Activated naive CD4-positive, alpha-beta T cell treated with anti-CD3 and anti-CD28 coated beads, Interleukin-2, amount 10 ng/mL, durations not matched to agents 7 days and 5 days (primary cell): ENCODE measurements around the gene GALNT2.

Experiments used
- CTCF ChIA-PET: fragments of 350-600 bp; sonication (Branson Sonifier 250); formaldehyde crosslinking; loops from one replicate; lab custom pipeline; 2021; ENCODE audit warnings: antibody characterized with exemption; lab: Charles Lee
- DNase-seq: peaks from one replicate; pipeline ENCODE4 v3.0.0-alpha.2; 2020
- H3K27ac Mint-ChIP-seq: one replicate; pipeline ENCODE4 v1.8.0; 2021; ENCODE audit warnings: mild to moderate bottlenecking, moderate library complexity, mixed read lengths
- H3K27me3 Mint-ChIP-seq: one replicate; pipeline ENCODE4 v1.8.0; 2021; ENCODE audit warnings: mild to moderate bottlenecking, mixed read lengths
- H3K36me3 Mint-ChIP-seq: one replicate; pipeline ENCODE4 v1.8.0; 2021; ENCODE audit warnings: mixed read lengths
- H3K4me1 Mint-ChIP-seq: one replicate; pipeline ENCODE4 v1.8.0; 2021; ENCODE audit warnings: mixed read lengths
- H3K4me3 Mint-ChIP-seq: one replicate; pipeline ENCODE4 v1.8.0; 2021; ENCODE audit warnings: mild to moderate bottlenecking, moderate library complexity, mixed read lengths
- H3K9me3 Mint-ChIP-seq: one replicate; pipeline ENCODE4 v1.8.0; 2021; ENCODE audit warnings: mixed read lengths

Gene GALNT2

DNA sequence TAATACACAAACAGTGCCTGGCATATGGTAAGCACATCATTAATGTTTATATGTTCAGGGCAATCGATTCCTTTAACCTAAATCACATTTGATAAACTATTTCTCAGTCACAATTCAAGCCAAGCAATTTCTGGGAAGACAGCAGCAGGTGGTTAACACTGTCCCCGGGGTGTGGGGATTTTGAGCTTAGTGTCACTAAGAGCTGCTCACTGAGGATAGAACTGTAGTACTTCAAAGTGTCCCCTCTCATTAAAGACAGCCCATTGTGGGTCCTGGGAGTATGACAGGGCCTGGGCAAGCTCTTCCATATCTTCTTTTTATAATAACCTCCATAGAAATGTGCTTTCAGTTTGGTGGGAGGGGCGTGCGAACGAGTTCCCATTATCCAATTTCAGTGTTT, 8.4 kb upstream of the GALNT2 start:
- DNase-seq: no peak
- Mint-ChIP-seq H3K27ac (no peak overlapping the region), H3K27me3 (peaks cover 36% of the 10 kb centered on the region), H3K36me3 (peaks cover 2% of the 10 kb centered on the region), H3K4me3 (no peak overlapping the region), H3K4me1 (no peaks in the 10 kb centered on the region), H3K9me3 (peaks cover 9% of the 10 kb centered on the region)
- CTCF ChIA-PET: interaction anchor here (0.8 kb wide), 1 partner anchor 144 kb away, joined by 3 read pairs; no protein-coding TSS in a partner anchor

DNA sequence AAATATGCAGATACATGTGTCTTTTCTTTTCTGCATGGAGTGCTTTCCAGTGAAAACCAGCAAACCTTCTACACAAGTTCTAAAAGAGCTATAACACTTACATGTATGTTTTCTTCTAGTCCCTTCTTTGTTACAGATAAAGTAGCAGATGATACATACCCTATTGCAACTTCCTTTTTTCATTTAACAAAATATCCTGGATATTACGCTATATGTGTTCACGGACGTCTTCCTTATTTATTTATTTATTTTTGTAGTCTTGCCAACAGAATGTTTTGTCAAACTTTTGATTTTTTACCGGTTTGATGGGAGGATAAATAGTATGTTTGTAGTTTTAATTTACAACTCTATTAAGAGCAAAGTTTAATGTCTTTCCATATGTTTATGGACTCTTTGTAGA, 5.2 kb upstream of the GALNT2 start:
- H3K36me3 Mint-ChIP-seq: peaks cover 2% of the 10 kb centered on the region
- peaks cover 8% of the 10 kb centered on the region for H3K4me1 Mint-ChIP-seq
- peaks cover 11% of the 10 kb centered on the region for H3K9me3 Mint-ChIP-seq
- H3K27me3 Mint-ChIP-seq: peaks cover 19% of the 10 kb centered on the region
- no peak for DNase-seq
- no peak overlapping the region for H3K4me3 Mint-ChIP-seq
- H3K27ac Mint-ChIP-seq: no peak overlapping the region
- CTCF ChIA-PET: no interaction called here

DNA sequence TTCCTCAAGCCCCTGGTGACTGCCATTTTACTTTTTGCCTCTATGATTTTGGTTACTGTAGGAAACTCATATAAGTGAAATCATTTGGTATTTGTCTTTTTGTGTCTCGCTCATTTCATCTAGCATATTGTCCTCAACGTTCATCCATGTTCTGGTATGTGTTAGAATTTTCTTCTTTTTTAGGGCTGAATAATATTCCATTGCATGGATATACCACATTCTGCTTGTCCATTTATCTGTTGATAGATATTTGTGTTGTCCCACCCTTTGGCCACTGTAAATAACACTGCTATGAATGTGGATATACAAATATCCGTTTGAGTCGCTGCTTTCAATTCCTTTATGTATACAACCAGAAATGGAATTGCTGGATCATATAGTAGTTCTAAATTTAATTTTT, 4.5 kb upstream of the GALNT2 start:
- peaks cover 11% of the 10 kb centered on the region for H3K9me3 Mint-ChIP-seq
- H3K36me3 Mint-ChIP-seq: peaks cover 2% of the 10 kb centered on the region
- no peak overlapping the region for H3K4me3 Mint-ChIP-seq
- H3K27me3 Mint-ChIP-seq: peaks cover 13% of the 10 kb centered on the region
- no peak for DNase-seq
- peaks cover 8% of the 10 kb centered on the region for H3K4me1 Mint-ChIP-seq
- CTCF ChIA-PET: no interaction called here
- H3K27ac Mint-ChIP-seq: no peak overlapping the region

DNA sequence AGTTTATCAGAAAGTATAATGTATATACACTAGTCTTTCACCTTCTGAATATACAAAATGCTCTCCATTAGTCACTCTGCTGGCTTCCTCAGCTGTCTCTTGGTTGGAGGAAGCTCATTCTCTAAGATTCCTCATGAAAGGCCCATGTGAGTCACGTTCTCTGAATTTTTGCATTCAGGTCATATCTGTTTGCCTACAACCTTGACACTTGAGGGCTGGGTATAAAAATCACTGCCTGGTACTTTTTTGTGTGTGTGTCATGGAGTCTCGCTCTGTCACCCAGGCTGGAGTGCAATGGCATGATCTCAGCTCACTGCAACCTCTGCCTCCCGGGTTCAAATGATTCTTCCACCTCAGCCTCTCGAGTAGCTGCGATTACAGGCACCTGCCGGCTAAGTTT, 2.8 kb upstream of the GALNT2 start:
- no peak for DNase-seq
- Mint-ChIP-seq H3K9me3 (peaks cover 11% of the 10 kb centered on the region), H3K36me3 (peaks cover 2% of the 10 kb centered on the region), H3K4me3 (no peak overlapping the region), H3K27ac (no peak overlapping the region), H3K4me1 (peaks cover 19% of the 10 kb centered on the region), H3K27me3 (peaks cover 13% of the 10 kb centered on the region)
- CTCF ChIA-PET: no interaction called here

DNA sequence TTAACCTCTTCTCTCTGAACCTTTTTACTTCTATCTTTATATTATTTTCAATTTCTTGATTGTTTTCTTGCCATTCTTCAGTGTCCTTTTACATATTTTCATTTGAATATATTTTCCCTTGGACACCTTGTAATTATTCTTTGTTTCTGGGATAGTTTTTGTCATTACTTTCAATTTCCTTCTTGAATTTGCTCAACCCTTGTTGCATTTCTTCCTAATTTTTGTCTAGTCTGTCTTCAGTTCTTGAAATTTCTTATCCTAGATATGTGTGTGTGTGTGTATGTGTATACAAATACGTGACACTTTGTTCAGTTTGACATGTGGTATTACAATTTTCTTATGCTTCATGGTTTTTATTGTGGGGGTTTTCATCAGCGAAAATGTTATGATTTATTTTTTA, 1.9 kb upstream of the GALNT2 start:
- Mint-ChIP-seq H3K4me1 (peaks cover 28% of the 10 kb centered on the region), H3K36me3 (peaks cover 2% of the 10 kb centered on the region), H3K9me3 (peaks cover 11% of the 10 kb centered on the region), H3K27me3 (peaks cover 13% of the 10 kb centered on the region), H3K27ac (no peak overlapping the region), H3K4me3 (peak overlapping the region; percentile 2)
- CTCF ChIA-PET: no interaction called here
- no peak for DNase-seq

DNA sequence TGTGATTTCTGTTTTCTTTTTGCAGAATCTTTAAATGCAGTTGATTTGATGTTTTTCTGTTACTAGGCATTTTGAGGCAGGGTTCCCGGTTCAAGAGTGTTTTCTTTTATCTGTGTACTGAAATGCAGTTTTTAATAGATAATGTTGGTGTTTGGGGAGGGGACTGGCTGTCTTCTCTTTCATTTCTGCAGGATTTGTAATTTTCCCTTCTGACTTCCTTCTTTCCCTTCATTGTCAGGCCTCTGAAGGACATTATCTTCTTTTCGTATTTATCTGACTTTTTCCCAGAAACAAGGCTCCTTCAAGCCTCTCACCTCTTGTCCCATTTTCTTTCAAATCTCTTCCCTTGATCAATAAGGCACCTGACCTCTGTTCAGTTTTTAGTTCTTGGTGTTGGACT, 1.5 kb upstream of the GALNT2 start:
- peaks cover 11% of the 10 kb centered on the region for H3K9me3 Mint-ChIP-seq
- DNase-seq: no peak
- peak overlapping the region; percentile 85 for H3K4me3 Mint-ChIP-seq
- peaks cover 11% of the 10 kb centered on the region for H3K27me3 Mint-ChIP-seq
- H3K36me3 Mint-ChIP-seq: peaks cover 2% of the 10 kb centered on the region
- peaks cover 29% of the 10 kb centered on the region for H3K4me1 Mint-ChIP-seq
- H3K27ac Mint-ChIP-seq: no peak overlapping the region
- CTCF ChIA-PET: no interaction called here

DNA sequence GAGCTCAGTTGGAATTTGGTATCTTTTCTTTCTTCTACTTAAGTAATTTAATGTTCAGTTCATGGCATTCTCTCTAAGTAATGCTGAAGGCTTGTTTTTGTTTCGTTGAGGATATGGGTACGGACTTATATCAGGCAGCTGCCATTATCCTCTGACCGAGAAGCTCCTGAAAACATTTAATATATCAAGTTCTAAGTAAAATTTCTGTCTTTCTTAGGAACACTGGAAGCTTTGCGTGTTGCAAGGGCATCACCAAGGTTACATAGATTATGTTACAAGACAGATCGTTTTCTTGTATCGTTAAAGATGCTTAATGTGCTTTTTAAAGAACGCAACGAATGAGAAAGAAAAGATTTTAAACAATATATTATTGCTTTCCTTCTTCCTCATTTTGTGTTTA, 1.0 kb upstream of the GALNT2 start:
- CTCF ChIA-PET: no interaction called here
- H3K4me3 Mint-ChIP-seq: peak overlapping the region; percentile 85
- peaks cover 31% of the 10 kb centered on the region for H3K4me1 Mint-ChIP-seq
- H3K36me3 Mint-ChIP-seq: peaks cover 2% of the 10 kb centered on the region
- DNase-seq: no peak
- peak overlapping the region; percentile 83 for H3K27ac Mint-ChIP-seq
- H3K27me3 Mint-ChIP-seq: peaks cover 6% of the 10 kb centered on the region
- H3K9me3 Mint-ChIP-seq: peaks cover 11% of the 10 kb centered on the region

DNA sequence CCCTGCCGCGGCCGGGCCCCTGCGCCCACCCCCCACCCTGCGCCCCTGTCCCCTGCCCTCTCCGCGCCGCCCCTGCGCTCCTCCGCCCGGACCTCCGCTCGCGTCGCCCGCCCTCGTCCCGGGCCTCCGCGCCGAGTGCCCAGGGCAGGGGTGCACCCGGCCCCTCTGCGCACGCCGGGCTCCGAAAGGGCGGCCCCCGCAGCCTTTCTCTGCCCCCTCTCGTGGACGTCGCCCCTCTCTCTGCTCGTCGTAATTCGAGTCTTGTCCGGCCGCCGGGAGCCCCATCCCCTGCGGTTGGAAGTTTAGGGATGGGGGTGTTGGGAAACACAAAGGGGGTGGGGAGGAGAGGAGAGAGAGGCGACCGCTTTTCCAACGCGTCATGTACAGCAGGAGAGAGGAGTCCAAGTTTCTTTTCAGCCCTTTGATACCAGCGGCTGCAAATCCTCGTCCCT, 407 bp downstream of the GALNT2 start:
- Mint-ChIP-seq H3K4me1 (peaks cover 40% of the 10 kb centered on the region), H3K27me3 (peaks cover 3% of the 10 kb centered on the region), H3K36me3 (no peaks in the 10 kb centered on the region), H3K9me3 (peaks cover 8% of the 10 kb centered on the region), H3K4me3 (peak overlapping the region; percentile 88), H3K27ac (peak overlapping the region; percentile 85)
- CTCF ChIA-PET: no interaction called here
- DNase-seq: peak; percentile 50

DNA sequence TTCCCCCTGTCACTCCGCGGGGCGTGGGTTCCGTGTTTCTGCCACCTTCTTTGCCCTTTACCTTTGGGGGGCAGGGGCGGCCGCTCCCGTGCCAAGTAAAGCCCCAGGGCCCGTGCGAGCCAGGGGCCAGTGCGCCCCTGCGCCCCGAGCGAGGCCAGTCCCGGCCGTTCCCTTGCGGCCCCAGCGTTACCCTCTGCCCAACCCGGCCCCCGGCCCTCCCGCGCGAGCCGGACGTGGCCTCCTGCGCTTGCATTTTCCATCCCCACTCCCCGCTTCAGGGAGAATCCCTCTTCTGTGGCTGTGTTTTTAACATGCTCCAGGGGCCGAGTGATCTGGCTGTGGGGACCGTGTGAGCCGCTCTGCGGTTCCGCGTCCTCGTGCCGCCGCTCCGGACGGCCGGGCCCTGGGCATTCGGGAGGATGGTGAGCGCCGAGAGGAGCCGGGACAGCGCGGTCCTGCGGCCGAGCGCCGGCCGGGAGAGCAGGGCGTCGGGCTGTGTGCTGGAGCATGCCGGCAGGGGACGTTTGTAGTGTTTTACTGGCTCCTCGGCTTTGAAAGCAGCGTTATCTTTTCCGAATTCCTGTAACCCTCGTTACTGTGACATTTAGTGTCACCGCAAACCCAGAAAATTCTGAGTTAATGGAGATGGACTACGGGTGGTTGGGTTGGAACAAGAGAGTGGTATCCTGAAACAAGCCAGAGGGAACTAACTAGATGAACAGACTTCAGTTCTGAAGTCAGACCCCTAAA, 1.0 kb downstream of the GALNT2 start:
- H3K9me3 Mint-ChIP-seq: peaks cover 6% of the 10 kb centered on the region
- peaks cover 3% of the 10 kb centered on the region for H3K27me3 Mint-ChIP-seq
- H3K36me3 Mint-ChIP-seq: no peaks in the 10 kb centered on the region
- DNase-seq: peak; percentile 53
- CTCF ChIA-PET: no interaction called here
- H3K27ac Mint-ChIP-seq: peak overlapping the region; percentile 85
- peaks cover 40% of the 10 kb centered on the region for H3K4me1 Mint-ChIP-seq
- peak overlapping the region; percentile 88 for H3K4me3 Mint-ChIP-seq

DNA sequence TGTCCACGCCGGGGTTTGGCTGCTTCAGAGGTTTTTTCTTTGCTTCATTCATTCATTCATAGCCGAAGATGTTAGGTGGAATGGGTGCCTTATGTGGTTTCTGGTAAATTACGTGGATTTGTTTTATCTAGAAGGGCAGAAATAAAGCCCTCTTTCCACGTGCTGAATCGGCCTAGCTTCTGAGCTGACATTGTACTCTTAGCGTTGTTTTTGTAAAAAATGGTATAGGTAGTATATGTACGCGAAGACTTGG, 1.5 kb downstream of the GALNT2 start:
- Mint-ChIP-seq H3K36me3 (no peaks in the 10 kb centered on the region), H3K4me3 (peak overlapping the region; percentile 88), H3K9me3 (peaks cover 2% of the 10 kb centered on the region), H3K27me3 (peaks cover 3% of the 10 kb centered on the region), H3K4me1 (peaks cover 42% of the 10 kb centered on the region), H3K27ac (peak overlapping the region; percentile 83)
- DNase-seq: no peak
- CTCF ChIA-PET: no interaction called here

DNA sequence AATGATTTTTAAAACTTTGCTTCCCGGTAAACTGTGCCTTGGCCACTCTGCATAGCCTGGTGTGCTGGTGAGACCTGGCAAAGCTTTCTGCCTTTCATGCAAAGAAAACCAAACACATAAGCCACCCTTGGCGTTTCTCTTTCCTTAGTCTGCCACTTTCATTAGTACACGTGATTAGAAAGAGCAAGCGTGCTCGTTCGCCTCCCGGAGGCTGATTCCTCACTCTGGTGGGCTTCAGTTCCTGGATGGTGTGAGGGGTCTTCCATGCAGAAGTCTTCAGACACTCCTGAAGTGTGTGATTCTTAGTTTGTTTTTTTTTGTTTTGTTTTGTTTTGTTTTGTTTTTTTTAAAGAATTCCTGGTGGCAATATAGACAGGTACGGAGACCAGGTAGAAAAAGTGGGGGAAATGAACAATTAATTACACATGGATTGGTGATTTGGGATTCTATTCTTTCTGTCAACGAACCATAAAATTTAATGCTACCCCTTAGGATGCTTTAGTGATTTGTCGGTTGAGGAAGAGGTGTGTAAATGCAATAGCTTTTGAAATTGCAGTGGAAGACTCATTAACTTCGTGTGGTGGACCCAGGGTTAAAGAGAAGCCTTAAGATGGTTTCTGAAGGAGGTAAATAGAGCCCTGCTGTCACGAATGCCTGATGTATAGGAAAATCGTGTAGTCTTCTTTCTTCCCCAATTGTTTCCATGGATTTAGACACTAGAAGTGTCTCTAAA, 2.1 kb downstream of the GALNT2 start:
- H3K4me1 Mint-ChIP-seq: peaks cover 42% of the 10 kb centered on the region
- DNase-seq: no peak
- H3K36me3 Mint-ChIP-seq: no peaks in the 10 kb centered on the region
- H3K4me3 Mint-ChIP-seq: peak overlapping the region; percentile 88
- peaks cover under 1% of the 10 kb centered on the region for H3K9me3 Mint-ChIP-seq
- H3K27ac Mint-ChIP-seq: peak overlapping the region; percentile 83
- CTCF ChIA-PET: interaction anchor here (1.1 to 1.6 kb wide), 3 partner anchors 41 to 408 kb away, joined by 3 to 4 read pairs (median 4); no protein-coding TSS in a partner anchor
- peaks cover 3% of the 10 kb centered on the region for H3K27me3 Mint-ChIP-seq

DNA sequence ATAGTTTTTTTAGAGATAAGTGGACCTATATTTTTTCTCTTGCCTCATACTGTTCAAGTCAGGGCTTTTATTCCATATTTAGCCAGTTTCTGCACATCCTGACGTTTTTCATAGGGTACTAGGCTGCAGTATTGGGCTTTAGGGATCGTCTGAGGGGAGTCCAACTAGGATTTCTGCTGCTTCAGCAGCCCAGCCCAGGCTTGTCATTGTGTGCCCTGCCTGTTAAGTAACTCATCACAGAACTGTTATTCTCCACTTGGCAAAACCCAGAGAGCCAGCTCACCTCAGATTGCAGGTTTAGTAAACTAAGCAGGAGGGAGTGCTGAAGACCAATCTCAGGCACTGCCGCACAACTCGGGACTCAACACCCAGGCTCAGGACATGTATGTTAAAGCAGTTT, 2.8 kb downstream of the GALNT2 start:
- Mint-ChIP-seq H3K4me3 (no peak overlapping the region), H3K9me3 (no peaks in the 10 kb centered on the region), H3K27ac (no peak overlapping the region), H3K36me3 (no peaks in the 10 kb centered on the region), H3K27me3 (peaks cover 3% of the 10 kb centered on the region), H3K4me1 (peaks cover 42% of the 10 kb centered on the region)
- no peak for DNase-seq
- CTCF ChIA-PET: interaction anchor here (1.1 to 1.6 kb wide), 3 partner anchors 40 to 409 kb away, joined by 3 to 4 read pairs (median 4); no protein-coding TSS in a partner anchor

DNA sequence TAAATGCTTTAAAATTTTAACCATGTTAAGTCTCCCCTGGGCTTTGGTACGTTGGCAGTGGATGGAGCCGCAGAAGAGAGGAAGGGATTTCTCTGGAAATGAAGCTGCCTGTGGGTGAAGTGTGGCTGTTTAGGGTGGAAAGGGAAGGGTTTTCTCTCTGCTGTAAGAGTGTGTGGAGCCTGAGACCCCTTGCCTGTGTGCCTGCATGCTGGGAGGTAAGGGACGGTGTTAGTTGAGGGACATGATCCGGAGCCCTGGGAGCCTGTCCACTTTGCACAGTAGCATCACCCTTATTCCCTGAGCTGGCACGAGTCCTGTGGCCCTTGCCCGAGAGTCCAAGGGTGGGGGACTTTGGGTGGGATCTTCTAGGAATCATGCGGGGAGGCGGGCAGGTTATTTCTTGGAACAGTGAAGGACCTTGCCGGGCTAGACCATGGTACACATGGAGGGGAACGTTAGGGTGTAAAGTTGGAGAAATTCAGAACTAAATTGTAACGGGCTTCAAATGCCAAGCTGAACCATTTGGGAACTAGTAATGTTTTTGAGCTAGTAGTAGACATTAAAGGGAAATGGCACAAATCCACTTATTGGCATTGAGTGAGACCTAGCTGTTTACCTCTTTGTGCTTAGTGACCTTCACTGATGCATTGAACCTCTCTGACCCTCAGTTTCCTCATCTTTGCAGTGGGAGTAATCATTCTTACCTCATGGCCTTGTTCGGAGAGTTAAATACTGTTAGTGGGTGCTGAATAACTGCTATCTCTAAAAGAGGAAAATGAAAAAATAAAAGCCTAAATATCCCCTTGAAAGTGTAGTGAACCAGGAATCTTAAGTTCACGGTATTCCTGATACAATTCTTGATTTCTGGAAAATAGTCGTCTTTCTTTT, 3.5 kb downstream of the GALNT2 start:
- peaks cover 3% of the 10 kb centered on the region for H3K27me3 Mint-ChIP-seq
- CTCF ChIA-PET: interaction anchor here (1.1 to 1.6 kb wide), 3 partner anchors 39 to 409 kb away, joined by 3 to 4 read pairs (median 4); no protein-coding TSS in a partner anchor
- no peaks in the 10 kb centered on the region for H3K9me3 Mint-ChIP-seq
- no peak overlapping the region for H3K27ac Mint-ChIP-seq
- H3K4me1 Mint-ChIP-seq: peaks cover 44% of the 10 kb centered on the region
- DNase-seq: no peak
- no peaks in the 10 kb centered on the region for H3K36me3 Mint-ChIP-seq
- H3K4me3 Mint-ChIP-seq: no peak overlapping the region

DNA sequence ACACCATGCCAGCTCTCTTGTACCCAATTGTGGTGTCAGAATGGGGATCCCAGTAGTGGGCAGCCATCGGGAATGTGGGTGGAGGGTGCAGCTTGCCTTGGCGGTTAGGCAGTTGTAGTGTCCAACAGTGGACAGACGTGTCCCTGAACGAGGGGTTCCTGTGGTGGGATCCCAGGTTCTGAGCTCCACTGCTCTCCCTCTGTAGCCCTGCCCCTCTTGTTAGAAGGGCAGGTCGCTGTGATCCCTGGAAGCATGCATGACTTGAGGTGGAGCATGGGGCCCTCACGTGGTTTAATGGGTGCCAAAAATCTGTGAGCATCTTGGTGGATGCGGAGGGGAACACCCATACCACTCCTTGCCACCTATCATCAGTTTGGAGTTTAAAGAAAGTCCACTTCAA, 4.3 kb downstream of the GALNT2 start:
- CTCF ChIA-PET: no interaction called here
- no peak overlapping the region for H3K4me3 Mint-ChIP-seq
- H3K36me3 Mint-ChIP-seq: peaks cover 3% of the 10 kb centered on the region
- no peak for DNase-seq
- H3K4me1 Mint-ChIP-seq: peaks cover 45% of the 10 kb centered on the region
- H3K27ac Mint-ChIP-seq: no peak overlapping the region
- H3K9me3 Mint-ChIP-seq: no peaks in the 10 kb centered on the region
- H3K27me3 Mint-ChIP-seq: peaks cover 3% of the 10 kb centered on the region
